ENCODE results near the gene PDE6C. TPM values are rescaled to one million over a fixed set of nuclear protein-coding genes. Genes with fewer than 3 reads are reported as not detected.

The PDE6C gene
- polyA plus RNA-seq, 1 experiment: not detected

DNA sequence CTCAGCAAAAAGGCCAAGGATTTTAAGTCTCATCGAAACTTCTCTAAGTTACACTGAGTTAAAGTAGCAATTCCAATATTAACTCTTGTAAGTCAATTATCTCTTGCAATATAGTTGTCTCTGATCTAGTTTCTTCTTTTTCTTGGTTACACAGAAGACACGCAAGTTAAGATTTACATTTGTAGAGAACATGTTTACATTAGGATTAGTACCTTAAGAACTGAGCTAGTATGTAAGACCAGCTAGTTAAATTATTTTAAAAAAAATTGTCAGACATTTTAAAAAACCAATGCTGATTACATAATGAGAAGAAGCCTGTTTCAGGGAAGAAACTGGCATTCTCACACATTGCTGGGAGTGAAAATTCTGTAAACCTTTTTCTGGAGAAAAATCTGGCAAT lies 58.7 kb downstream of the PDE6C start:
- Histone ChIP-seq H3K36me3 (ENCODE audit: control insufficient read depth, insufficient read depth, low read length) (peaks cover 3% of the 10 kb centered on the region), H3K4me3 (ENCODE audit: low read depth, low read length) (no peak overlapping the region), H3K27me3 (ENCODE audit: control insufficient read depth, insufficient read depth, low read length) (no peaks in the 10 kb centered on the region)
- TF ChIP-seq, protein P1, sequence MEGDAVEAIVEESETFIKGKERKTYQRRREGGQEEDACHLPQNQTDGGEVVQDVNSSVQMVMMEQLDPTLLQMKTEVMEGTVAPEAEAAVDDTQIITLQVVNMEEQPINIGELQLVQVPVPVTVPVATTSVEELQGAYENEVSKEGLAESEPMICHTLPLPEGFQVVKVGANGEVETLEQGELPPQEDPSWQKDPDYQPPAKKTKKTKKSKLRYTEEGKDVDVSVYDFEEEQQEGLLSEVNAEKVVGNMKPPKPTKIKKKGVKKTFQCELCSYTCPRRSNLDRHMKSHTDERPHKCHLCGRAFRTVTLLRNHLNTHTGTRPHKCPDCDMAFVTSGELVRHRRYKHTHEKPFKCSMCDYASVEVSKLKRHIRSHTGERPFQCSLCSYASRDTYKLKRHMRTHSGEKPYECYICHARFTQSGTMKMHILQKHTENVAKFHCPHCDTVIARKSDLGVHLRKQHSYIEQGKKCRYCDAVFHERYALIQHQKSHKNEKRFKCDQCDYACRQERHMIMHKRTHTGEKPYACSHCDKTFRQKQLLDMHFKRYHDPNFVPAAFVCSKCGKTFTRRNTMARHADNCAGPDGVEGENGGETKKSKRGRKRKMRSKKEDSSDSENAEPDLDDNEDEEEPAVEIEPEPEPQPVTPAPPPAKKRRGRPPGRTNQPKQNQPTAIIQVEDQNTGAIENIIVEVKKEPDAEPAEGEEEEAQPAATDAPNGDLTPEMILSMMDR (IDR thresholded peaks at IDR 0.05; ENCODE audit: insufficient read depth, low read depth, low read length): no peak
- POLR2A ChIA-PET: no interaction called here
- CTCF ChIA-PET: interaction anchor here (1.0 to 1.2 kb wide), 3 partner anchors 10 to 117 kb away, joined by 3 to 6 read pairs (median 3); no protein-coding TSS in a partner anchor
- DNase-seq (ENCODE audit: low read depth): no peak

DNA sequence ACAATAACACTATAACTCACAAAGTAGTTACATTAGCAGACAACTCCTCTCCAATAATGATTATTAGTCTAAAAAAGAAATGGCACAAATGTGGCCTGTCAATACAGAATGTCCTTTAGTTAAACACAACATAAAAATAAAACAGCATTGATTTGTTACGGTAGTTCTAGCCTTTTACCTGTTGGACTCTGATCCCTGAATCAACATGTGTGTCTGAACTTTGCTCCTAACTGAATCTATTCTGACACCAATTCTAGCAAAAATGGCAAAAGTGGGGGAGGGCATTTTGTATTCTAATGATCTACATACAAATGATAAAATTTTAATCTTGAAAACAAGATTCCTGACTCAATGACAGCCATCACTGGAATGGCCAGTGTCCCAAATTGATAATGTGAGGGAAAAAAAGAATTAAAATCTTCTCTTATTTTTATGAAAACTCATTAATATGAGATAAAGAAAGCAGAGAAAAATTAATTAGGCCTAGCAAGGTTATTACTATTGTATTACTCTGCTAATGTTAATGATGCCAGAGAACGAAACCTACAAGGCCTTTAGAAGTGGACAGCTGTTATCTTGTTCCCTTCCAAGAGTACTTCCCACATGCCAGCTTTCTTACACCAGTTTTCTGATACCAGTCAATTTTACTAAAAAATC lies 59.8 kb downstream of the PDE6C start:
- no peaks in the 10 kb centered on the region for H3K27me3 ChIP-seq (ENCODE audit: control insufficient read depth, insufficient read depth, low read length)
- TF ChIP-seq, protein P1 (IDR thresholded peaks at IDR 0.05; ENCODE audit: insufficient read depth, low read depth, low read length): no peak
- CTCF ChIA-PET: no interaction called here
- no peak for DNase-seq (ENCODE audit: low read depth)
- peaks cover 3% of the 10 kb centered on the region for H3K36me3 ChIP-seq (ENCODE audit: control insufficient read depth, insufficient read depth, low read length)
- POLR2A ChIA-PET: no interaction called here
- H3K4me3 ChIP-seq (ENCODE audit: low read depth, low read length): no peak overlapping the region

DNA sequence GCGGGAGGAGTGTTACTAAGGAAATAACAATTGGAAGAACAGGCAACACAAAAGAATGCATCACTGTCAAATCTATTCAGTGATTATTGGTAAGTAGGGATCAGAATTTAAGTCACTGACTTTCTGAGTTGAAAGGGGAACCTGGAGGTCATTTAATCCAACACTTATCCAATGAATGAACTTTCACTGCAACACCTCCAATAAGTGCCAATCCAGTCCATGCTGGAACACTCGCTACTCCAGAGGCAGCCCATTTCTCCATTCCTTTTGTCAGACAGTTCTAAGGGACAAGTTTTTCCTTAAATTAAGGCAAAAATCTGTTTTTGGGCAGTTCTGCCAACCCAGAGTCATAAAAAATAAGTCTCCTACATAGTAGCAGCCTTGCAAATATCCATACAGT lies 60.6 kb downstream of the PDE6C start:
- CTCF ChIA-PET: no interaction called here

DNA sequence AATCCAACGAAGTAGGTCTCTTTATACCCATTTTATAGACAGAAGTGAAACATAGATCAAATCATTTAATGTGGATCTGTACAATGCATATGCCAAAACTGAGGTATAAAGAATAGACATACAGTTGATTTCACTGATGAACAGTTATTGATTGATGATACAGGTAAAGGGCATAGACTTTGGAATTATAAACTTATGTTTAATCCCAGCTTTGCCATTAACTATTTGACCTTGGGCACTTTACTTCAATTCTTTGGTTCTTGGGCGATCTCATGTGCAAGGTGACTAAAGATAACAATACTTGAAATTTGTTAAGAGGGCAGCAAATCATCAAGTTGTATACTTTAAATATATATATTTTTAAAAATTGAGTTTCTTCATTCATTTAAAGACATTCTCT lies 61.5 kb downstream of the PDE6C start:
- no peaks in the 10 kb centered on the region for H3K27me3 ChIP-seq (ENCODE audit: control insufficient read depth, insufficient read depth, low read length)
- peaks cover 6% of the 10 kb centered on the region for H3K36me3 ChIP-seq (ENCODE audit: control insufficient read depth, insufficient read depth, low read length)
- ChIA-PET CTCF (no interaction called here), POLR2A (no interaction called here)
- TF ChIP-seq, protein P1 (IDR thresholded peaks at IDR 0.05; ENCODE audit: insufficient read depth, low read depth, low read length): no peak
- no peak overlapping the region for H3K4me3 ChIP-seq (ENCODE audit: low read depth, low read length)
- no peak for DNase-seq (ENCODE audit: low read depth)

More for the DNA sequence above, 60.6 kb downstream of the PDE6C start:
- POLR2A ChIA-PET: no interaction called here
- TF ChIP-seq, protein P1 (IDR thresholded peaks at IDR 0.05; ENCODE audit: insufficient read depth, low read depth, low read length): no peak
- Histone ChIP-seq H3K27me3 (ENCODE audit: control insufficient read depth, insufficient read depth, low read length) (no peaks in the 10 kb centered on the region), H3K4me3 (ENCODE audit: low read depth, low read length) (no peak overlapping the region), H3K36me3 (ENCODE audit: control insufficient read depth, insufficient read depth, low read length) (peaks cover 3% of the 10 kb centered on the region)
- no peak for DNase-seq (ENCODE audit: low read depth)

DNA sequence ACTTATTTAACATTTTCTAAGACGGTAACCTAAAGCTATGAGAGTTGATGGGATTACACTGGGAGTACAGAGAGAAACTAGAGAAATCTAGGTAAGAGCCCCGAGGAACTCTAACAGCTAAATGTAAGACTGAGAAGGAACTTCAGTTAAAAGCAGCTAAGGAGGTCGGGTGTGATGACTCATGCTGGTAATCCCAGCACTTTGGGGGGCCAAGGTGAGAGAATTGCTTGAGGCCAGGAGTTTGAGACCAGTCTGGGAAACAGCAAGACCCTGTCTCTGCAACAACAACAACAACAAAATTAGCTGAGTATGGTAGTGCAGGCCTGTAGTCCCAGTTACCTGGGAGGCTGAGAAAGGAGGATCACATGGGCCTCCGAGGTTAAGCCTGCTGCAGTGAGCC lies 66.0 kb downstream of the PDE6C start:
- TF ChIP-seq, protein P1 (IDR thresholded peaks at IDR 0.05; ENCODE audit: insufficient read depth, low read depth, low read length): no peak
- ChIA-PET POLR2A (no interaction called here), CTCF (interaction anchor here (0.6 to 1.5 kb wide), 8 partner anchors 9 to 728 kb away, joined by 3 to 7 read pairs (median 3); no protein-coding TSS in a partner anchor)
- Histone ChIP-seq H3K36me3 (ENCODE audit: control insufficient read depth, insufficient read depth, low read length) (peaks cover 2% of the 10 kb centered on the region), H3K27me3 (ENCODE audit: control insufficient read depth, insufficient read depth, low read length) (no peaks in the 10 kb centered on the region), H3K4me3 (ENCODE audit: low read depth, low read length) (no peak overlapping the region)
- no peak for DNase-seq (ENCODE audit: low read depth)

Measured in BJ (cell line).